H9 (cell line): Measurements from ENCODE around the gene TAF11L9. TPM values are rescaled to one million over a fixed set of nuclear protein-coding genes. Genes with fewer than 3 reads are reported as not detected.

Experiments
- DNase-seq: peaks from one replicate; pipeline ENCODE4 v3.0.0-alpha.2; 2017
- H2AFZ ChIP-seq: one replicate; pipeline ENCODE4 v1.6.1; 2013; ENCODE audit warnings: mild to moderate bottlenecking, low read length, control low read depth, moderate library complexity
- H2AK5ac ChIP-seq: 2 replicates; pipeline ENCODE4 v1.6.1; 2013; ENCODE audit warnings: low read length, control low read depth, mixed read lengths; ENCODE audit not compliant: insufficient read length
- H2BK120ac ChIP-seq: one replicate; pipeline ENCODE4 v1.6.1; 2013; ENCODE audit warnings: low read depth, mild to moderate bottlenecking, low read length, control low read depth, inconsistent platforms; ENCODE audit not compliant: poor library complexity, severe bottlenecking
- H2BK12ac ChIP-seq: 2 replicates; pipeline ENCODE4 v1.6.1; 2013; ENCODE audit warnings: low read length, control low read depth, mixed read lengths, low read depth; ENCODE audit not compliant: insufficient read length
- H2BK15ac ChIP-seq: 2 replicates; pipeline ENCODE4 v1.6.1; 2013; ENCODE audit warnings: low read depth, low read length, control low read depth
- H2BK20ac ChIP-seq: one replicate; pipeline ENCODE4 v1.6.1; 2013; ENCODE audit warnings: low read depth, mild to moderate bottlenecking, low read length, control low read depth, inconsistent platforms; ENCODE audit not compliant: poor library complexity, severe bottlenecking
- H2BK5ac ChIP-seq: 2 replicates; pipeline ENCODE4 v1.6.1; 2013; ENCODE audit warnings: low read length, control low read depth, mixed read lengths; ENCODE audit not compliant: insufficient read length
- H3K14ac ChIP-seq: 2 replicates; pipeline ENCODE4 v1.6.1; 2013; ENCODE audit warnings: low read length, control low read depth; ENCODE audit not compliant: insufficient read depth
- H3K18ac ChIP-seq: 2 replicates; pipeline ENCODE4 v1.6.1; 2013; ENCODE audit warnings: low read depth, mild to moderate bottlenecking, mixed read lengths, low read length, control low read depth; ENCODE audit not compliant: insufficient read length
- H3K23ac ChIP-seq: 2 replicates; pipeline ENCODE4 v1.6.1; 2013; ENCODE audit warnings: low read length, control low read depth, mixed read lengths, low read depth; ENCODE audit not compliant: insufficient read length
- H3K23me2 ChIP-seq: 2 replicates; pipeline ENCODE4 v1.6.1; 2013; ENCODE audit warnings: low read depth, mild to moderate bottlenecking, mixed read lengths, low read length, control low read depth; ENCODE audit not compliant: insufficient read length, poor library complexity, severe bottlenecking
- H3K27ac ChIP-seq: 2 replicates; pipeline ENCODE4 v1.5.1; 2013; ENCODE audit warnings: low read length, control low read depth, mixed read lengths, low read depth; ENCODE audit not compliant: insufficient read length
- H3K27me3 ChIP-seq: 2 replicates; pipeline ENCODE4 v1.6.1; 2013; ENCODE audit warnings: low read length, control low read depth, inconsistent platforms; ENCODE audit not compliant: insufficient read depth
- H3K4ac ChIP-seq: 2 replicates; pipeline ENCODE4 v1.6.1; 2013; ENCODE audit warnings: low read depth, mild to moderate bottlenecking, control low read depth, inconsistent platforms, low read length, moderate library complexity
- H3K4me1 ChIP-seq: 2 replicates; pipeline ENCODE4 v1.6.1; 2013; ENCODE audit warnings: low read length, control low read depth, inconsistent platforms; ENCODE audit not compliant: insufficient read depth
- H3K4me2 ChIP-seq: 2 replicates; pipeline ENCODE4 v1.6.1; 2013; ENCODE audit warnings: low read length, control low read depth, mixed read lengths; ENCODE audit not compliant: insufficient read length, insufficient read depth
- H3K56ac ChIP-seq: 2 replicates; pipeline ENCODE4 v1.6.1; 2013; ENCODE audit warnings: low read depth, mild to moderate bottlenecking, mixed read lengths, low read length, control low read depth; ENCODE audit not compliant: insufficient read length
- H3K79me1 ChIP-seq: 2 replicates; pipeline ENCODE4 v1.6.1; 2013; ENCODE audit warnings: low read depth, mild to moderate bottlenecking, moderate library complexity, low read length, control low read depth, inconsistent platforms; ENCODE audit not compliant: insufficient read depth, poor library complexity, severe bottlenecking
- H3K79me2 ChIP-seq: 2 replicates; pipeline ENCODE4 v1.6.1; 2013; ENCODE audit warnings: low read length, control low read depth, inconsistent platforms; ENCODE audit not compliant: insufficient read depth
- H3K9ac ChIP-seq: 2 replicates; pipeline ENCODE4 v1.6.1; 2013; ENCODE audit warnings: low read length, control low read depth, mixed read lengths; ENCODE audit not compliant: insufficient read length; ENCODE audit errors: extremely low read depth
- H3K9me3 ChIP-seq: one replicate; pipeline ENCODE4 v1.6.1; 2013; ENCODE audit warnings: low read depth, low read length, inconsistent platforms; ENCODE audit not compliant: control insufficient read depth
- H3T11ph ChIP-seq: one replicate; pipeline ENCODE4 v1.6.1; 2013; ENCODE audit warnings: mild to moderate bottlenecking, low read length, control low read depth, inconsistent platforms
- H4K20me1 ChIP-seq: one replicate; pipeline ENCODE4 v1.6.1; 2013; ENCODE audit not compliant: control insufficient read depth, insufficient read length, insufficient read depth
- H4K5ac ChIP-seq: 2 replicates; pipeline ENCODE4 v1.6.1; 2013; ENCODE audit warnings: low read depth, mild to moderate bottlenecking, mixed read lengths, low read length, control low read depth; ENCODE audit not compliant: insufficient read length
- H4K8ac ChIP-seq: replicated peaks from 2 replicates; pipeline ENCODE4 v1.6.1; 2013; ENCODE audit warnings: low read length, control low read depth, mixed read lengths, low read depth; ENCODE audit not compliant: insufficient read length
- H4K91ac ChIP-seq: 2 replicates; pipeline ENCODE4 v1.6.1; 2013; ENCODE audit warnings: low read depth, mild to moderate bottlenecking, moderate library complexity, mixed read lengths, low read length, control low read depth; ENCODE audit not compliant: insufficient read length
- H3K27ac Mint-ChIP-seq, 3 experiments: 2 replicates in 2 of 3; 3 replicates in 1 of 3; pipeline ENCODE4 v1.8.0; 2020 to 2021; ENCODE audit warnings: mixed read lengths in 3 of 3, mild to moderate bottlenecking in 1 of 3, moderate library complexity in 1 of 3
- H3K27me3 Mint-ChIP-seq: 2 replicates; pipeline ENCODE4 v1.8.0; 2021; ENCODE audit warnings: low read depth, mild to moderate bottlenecking, moderate library complexity, mixed read lengths
- H3K36me3 Mint-ChIP-seq, 3 experiments: 2 replicates in 2 of 3; 3 replicates in 1 of 3; pipeline ENCODE4 v1.8.0; 2020 to 2021; ENCODE audit warnings: low read depth in 3 of 3, mixed read lengths in 3 of 3; ENCODE audit not compliant: insufficient read depth in 1 of 3
- H3K4me1 Mint-ChIP-seq, 2 experiments: 2 replicates each; pipeline ENCODE4 v1.8.0; 2020; ENCODE audit warnings: mixed read lengths in 2 of 2
- H3K4me3 Mint-ChIP-seq, 2 experiments: 2 replicates in 1 of 2; 3 replicates in 1 of 2; pipeline ENCODE4 v1.8.0; 2020 to 2021; ENCODE audit warnings: mild to moderate bottlenecking in 2 of 2, mixed read lengths in 2 of 2, moderate library complexity in 1 of 2
- H3K9me3 Mint-ChIP-seq, 2 experiments: 2 replicates in 1 of 2; 3 replicates in 1 of 2; pipeline ENCODE4 v1.8.0; 2020; ENCODE audit warnings: mild to moderate bottlenecking in 2 of 2, mixed read lengths in 2 of 2, moderate library complexity in 1 of 2
- CTCF ChIP-seq: fragments of 200-600 bp; sonication (generic); conservative IDR thresholded peaks from 3 replicates; pipeline ENCODE4 v1.8.0; 2021; ENCODE audit warnings: antibody characterized with exemption, mild to moderate bottlenecking
- WGBS: extraction: QIAGEN DNeasy Blood & Tissue Kit; methylation state at CpG from one replicate; pipeline ENCODE4 v1.1.7; 2013; ENCODE audit warnings: missing lambda C conversion rate, low lambda C conversion rate, mixed read lengths; ENCODE audit not compliant: insufficient read length; ENCODE audit errors: extremely low coverage; 5-methylcytosine and 5-hydroxymethylcytosine counted together
- total RNA-seq: library from RNA; stranded (reverse); gene quantifications from 2 replicates; pipeline ENCODE4 v1.2.1, GENCODE V29; 2021

Gene TAF11L9
- total RNA-seq, 1 experiment from 2014 or later = not detected

DNA sequence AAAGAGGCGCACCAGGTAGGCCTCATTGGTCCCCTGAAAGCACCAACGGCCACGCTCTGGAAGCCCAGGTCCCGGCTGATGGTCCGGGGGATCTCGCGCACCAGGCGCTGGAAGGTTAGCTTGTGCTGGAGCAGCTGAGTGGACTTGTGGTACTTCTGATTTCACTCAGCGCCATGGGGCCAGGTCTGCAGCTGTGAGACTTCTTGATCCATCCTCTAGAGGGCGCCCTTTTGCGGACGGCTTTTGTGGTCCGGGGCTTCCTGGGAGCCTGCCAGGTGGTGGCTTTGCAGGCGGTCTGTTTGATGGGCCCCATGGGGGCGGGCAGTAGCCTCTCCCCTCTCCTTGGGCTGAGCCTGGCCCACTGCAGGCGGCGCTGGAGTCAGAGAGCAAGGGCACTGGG lies 26.4 kb upstream of the TAF11L9 start:
- H2BK5ac ChIP-seq = no peak overlapping the region
- H3K18ac ChIP-seq = no peak overlapping the region
- H2AFZ ChIP-seq = no peak overlapping the region
- no peak overlapping the region for H3K27ac ChIP-seq
- no peak overlapping the region for H4K8ac ChIP-seq
- no peaks in the 10 kb centered on the region for H3K9me3 ChIP-seq
- H3K23me2 ChIP-seq = no peaks in the 10 kb centered on the region
- H4K20me1 ChIP-seq = no peaks in the 10 kb centered on the region
- H3K79me2 ChIP-seq = no peaks in the 10 kb centered on the region
- no peak overlapping the region for H2BK120ac ChIP-seq
- H2AK5ac ChIP-seq = no peak overlapping the region
- no peak overlapping the region for H2BK20ac ChIP-seq
- no peaks in the 10 kb centered on the region for H3K4me1 ChIP-seq
- H3K9me3 Mint-ChIP-seq = no peaks in the 10 kb centered on the region; a peak in 1 of 5 replicates
- no peaks in the 10 kb centered on the region for H3K36me3 Mint-ChIP-seq
- no peak overlapping the region for H3T11ph ChIP-seq
- peak; percentile 84 for DNase-seq
- H3K23ac ChIP-seq = no peak overlapping the region
- no peaks in the 10 kb centered on the region for H3K27me3 ChIP-seq
- H3K79me1 ChIP-seq = no peaks in the 10 kb centered on the region
- H3K4me3 Mint-ChIP-seq = no peak overlapping the region
- no peak overlapping the region for H3K14ac ChIP-seq
- peak; percentile 82 for TF ChIP-seq CTCF
- H2BK15ac ChIP-seq = no peak overlapping the region
- no peaks in the 10 kb centered on the region for H3K4me1 Mint-ChIP-seq
- no peak overlapping the region for H4K91ac ChIP-seq
- H3K4ac ChIP-seq = no peak overlapping the region
- WGBS = no CpG with 5 or more reads among the region's 17 CpGs
- H3K27ac Mint-ChIP-seq = no peak overlapping the region
- H4K5ac ChIP-seq = no peak overlapping the region
- H3K27me3 Mint-ChIP-seq = no peaks in the 10 kb centered on the region; the same call in 1 of the 2 replicates
- H2BK12ac ChIP-seq = no peak overlapping the region
- no peak overlapping the region for H3K9ac ChIP-seq
- H3K4me2 ChIP-seq = no peak overlapping the region
- no peak overlapping the region for H3K56ac ChIP-seq
